ENCODE results near the gene PRKACG.

Gene PRKACG

DNA sequence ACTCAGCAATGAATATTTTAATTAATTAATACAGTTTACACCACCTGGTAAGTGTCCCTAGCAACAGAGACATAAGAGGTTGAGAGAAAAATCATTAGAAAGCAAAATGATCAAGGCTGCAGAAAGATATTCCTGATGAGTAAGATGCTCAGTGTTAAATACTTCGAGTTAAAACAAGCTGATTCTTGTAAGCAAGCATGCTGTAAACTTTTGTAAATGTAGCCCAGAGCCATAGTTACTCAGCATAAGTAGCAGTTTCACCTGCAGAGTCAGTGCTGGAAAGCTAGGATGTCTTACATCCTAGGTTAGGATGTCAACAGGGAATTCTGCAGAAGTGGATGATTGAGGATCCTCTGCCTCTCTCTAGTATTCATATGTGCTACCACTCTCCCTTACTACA is 4.2 kb downstream of the PRKACG start:
- Histone ChIP-seq H4K91ac (ENCODE audit: low read depth, low read length) (no peak overlapping the region), H2BK5ac (ENCODE audit: low read depth, low read length, poor library complexity) (no peak overlapping the region), H3K14ac (ENCODE audit: low read length) (no peak overlapping the region), H4K12ac (ENCODE audit: low read depth, low read length) (no peak overlapping the region), H3K36me3 (ENCODE audit: control insufficient read depth in 1 of 2, insufficient read depth in 2 of 2, low read length in 2 of 2) (no peaks in the 10 kb centered on the region), H3K23ac (ENCODE audit: low read length) (no peak overlapping the region), H3K4ac (ENCODE audit: low read depth, low read length) (no peak overlapping the region), H3K18ac (ENCODE audit: low read length) (no peak overlapping the region), H2AFZ (ENCODE audit: insufficient read depth, low read length, poor library complexity) (no peak overlapping the region), H3K4me2 (ENCODE audit: low read length) (no peak overlapping the region), H3K79me2 (ENCODE audit: control insufficient read depth, insufficient read depth, low read length, poor library complexity) (no peaks in the 10 kb centered on the region), H2AK5ac (ENCODE audit: low read length) (no peak overlapping the region), H3K79me1 (ENCODE audit: low read length) (no peaks in the 10 kb centered on the region), H4K8ac (ENCODE audit: low read depth, low read length) (no peak overlapping the region), H2BK120ac (ENCODE audit: insufficient read depth, low read length, poor library complexity) (no peak overlapping the region), H3K9me3 (ENCODE audit: insufficient read depth, low read depth, low read length) (peaks cover 6% of the 10 kb centered on the region), H3K27ac (ENCODE audit: low read depth, low read length) (no peak overlapping the region), H3K4me1 (ENCODE audit: control insufficient read depth in 1 of 2, insufficient read depth in 2 of 2, low read length in 2 of 2) (no peaks in the 10 kb centered on the region), H3K4me3 (ENCODE audit: low read depth, low read length) (no peak overlapping the region), H3K9ac (ENCODE audit: low read length) (no peak overlapping the region), H2BK12ac (ENCODE audit: low read length) (no peak overlapping the region), H3K27me3 (ENCODE audit: insufficient read depth, low read length) (no peaks in the 10 kb centered on the region)
- no peak for DNase-seq
- WGBS (ENCODE audit: extremely low coverage, insufficient coverage, insufficient read length): no CpG with 5 or more reads among the region's 1 CpG

DNA sequence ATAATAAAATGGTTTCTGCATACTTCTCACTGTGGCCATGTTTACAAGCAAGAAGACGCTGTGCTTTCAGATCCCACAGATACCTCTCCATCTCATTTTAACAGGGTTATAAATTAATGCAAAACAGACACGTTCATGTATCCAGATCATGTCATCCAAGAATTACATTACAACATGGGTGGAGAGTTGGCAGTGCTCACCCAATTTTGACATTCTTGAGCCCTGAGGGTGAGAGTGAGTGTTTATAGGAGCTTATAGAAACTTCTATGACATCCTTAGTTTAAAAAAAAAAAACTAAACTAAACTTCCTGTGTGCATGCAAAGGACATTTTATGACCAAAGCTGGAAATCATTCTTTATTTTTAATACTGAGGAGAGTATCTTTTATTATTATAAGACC is 9.1 kb downstream of the PRKACG start:
- WGBS (ENCODE audit: extremely low coverage, insufficient coverage, insufficient read length): no CpG with 5 or more reads among the region's 2 CpGs
- Histone ChIP-seq H2AFZ (ENCODE audit: insufficient read depth, low read length, poor library complexity) (no peak overlapping the region), H4K91ac (ENCODE audit: low read depth, low read length) (no peak overlapping the region), H3K9me3 (ENCODE audit: insufficient read depth, low read depth, low read length) (no peaks in the 10 kb centered on the region), H3K4me3 (ENCODE audit: low read depth, low read length) (no peak overlapping the region), H2BK12ac (ENCODE audit: low read length) (no peak overlapping the region), H3K79me2 (ENCODE audit: control insufficient read depth, insufficient read depth, low read length, poor library complexity) (no peaks in the 10 kb centered on the region), H3K36me3 (ENCODE audit: control insufficient read depth in 1 of 2, insufficient read depth in 2 of 2, low read length in 2 of 2) (no peaks in the 10 kb centered on the region), H3K4me2 (ENCODE audit: low read length) (no peak overlapping the region), H3K14ac (ENCODE audit: low read length) (no peak overlapping the region), H3K27me3 (ENCODE audit: insufficient read depth, low read length) (no peaks in the 10 kb centered on the region), H3K9ac (ENCODE audit: low read length) (no peak overlapping the region), H4K12ac (ENCODE audit: low read depth, low read length) (no peak overlapping the region), H3K79me1 (ENCODE audit: low read length) (no peaks in the 10 kb centered on the region), H3K18ac (ENCODE audit: low read length) (no peak overlapping the region), H3K23ac (ENCODE audit: low read length) (no peak overlapping the region), H3K4ac (ENCODE audit: low read depth, low read length) (no peak overlapping the region), H4K8ac (ENCODE audit: low read depth, low read length) (no peak overlapping the region), H2BK120ac (ENCODE audit: insufficient read depth, low read length, poor library complexity) (no peak overlapping the region), H2AK5ac (ENCODE audit: low read length) (no peak overlapping the region), H3K27ac (ENCODE audit: low read depth, low read length) (no peak overlapping the region), H3K4me1 (ENCODE audit: control insufficient read depth in 1 of 2, insufficient read depth in 2 of 2, low read length in 2 of 2) (no peaks in the 10 kb centered on the region), H2BK5ac (ENCODE audit: low read depth, low read length, poor library complexity) (no peak overlapping the region)
- no peak for DNase-seq

DNA sequence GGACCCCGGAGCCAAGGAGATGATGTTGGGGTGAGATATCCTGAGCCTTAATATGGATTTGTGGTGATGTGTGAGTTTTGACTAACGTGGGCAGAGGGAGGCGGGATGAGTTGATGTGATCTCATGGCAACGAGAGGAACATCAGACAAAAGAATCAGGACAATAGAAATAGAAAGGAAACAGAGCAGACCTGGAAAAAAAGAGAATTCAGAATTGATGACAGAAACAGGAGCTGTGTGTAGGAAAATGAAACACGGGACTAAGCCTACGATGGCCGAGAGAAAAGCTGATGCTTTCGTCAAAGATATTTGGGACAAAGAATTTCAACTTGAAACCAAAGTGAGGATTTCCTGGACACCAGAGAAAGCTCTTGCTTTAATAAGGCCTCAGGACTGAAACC is 10.9 kb downstream of the PRKACG start:
- H4K8ac ChIP-seq (ENCODE audit: low read depth, low read length): no peak overlapping the region
- H3K27me3 ChIP-seq (ENCODE audit: insufficient read depth, low read length): no peaks in the 10 kb centered on the region
- no peak overlapping the region for H2BK12ac ChIP-seq (ENCODE audit: low read length)
- no peak overlapping the region for H2BK120ac ChIP-seq (ENCODE audit: insufficient read depth, low read length, poor library complexity)
- no peak overlapping the region for H3K4ac ChIP-seq (ENCODE audit: low read depth, low read length)
- no peaks in the 10 kb centered on the region for H3K4me1 ChIP-seq (ENCODE audit: control insufficient read depth in 1 of 2, insufficient read depth in 2 of 2, low read length in 2 of 2)
- H4K91ac ChIP-seq (ENCODE audit: low read depth, low read length): no peak overlapping the region
- H2BK5ac ChIP-seq (ENCODE audit: low read depth, low read length, poor library complexity): no peak overlapping the region
- no peak overlapping the region for H4K12ac ChIP-seq (ENCODE audit: low read depth, low read length)
- H3K18ac ChIP-seq (ENCODE audit: low read length): no peak overlapping the region
- no peak overlapping the region for H3K4me2 ChIP-seq (ENCODE audit: low read length)
- H3K36me3 ChIP-seq (ENCODE audit: control insufficient read depth in 1 of 2, insufficient read depth in 2 of 2, low read length in 2 of 2): no peaks in the 10 kb centered on the region
- H3K9me3 ChIP-seq (ENCODE audit: insufficient read depth, low read depth, low read length): no peaks in the 10 kb centered on the region
- no peak overlapping the region for H3K9ac ChIP-seq (ENCODE audit: low read length)
- no peak overlapping the region for H3K14ac ChIP-seq (ENCODE audit: low read length)
- no peak overlapping the region for H3K4me3 ChIP-seq (ENCODE audit: low read depth, low read length)
- no peak overlapping the region for H2AK5ac ChIP-seq (ENCODE audit: low read length)
- DNase-seq: no peak
- no peak overlapping the region for H3K27ac ChIP-seq (ENCODE audit: low read depth, low read length)
- H3K79me1 ChIP-seq (ENCODE audit: low read length): no peaks in the 10 kb centered on the region
- H3K79me2 ChIP-seq (ENCODE audit: control insufficient read depth, insufficient read depth, low read length, poor library complexity): no peaks in the 10 kb centered on the region
- WGBS (ENCODE audit: extremely low coverage, insufficient coverage, insufficient read length): no CpG with 5 or more reads among the region's 8 CpGs
- H3K23ac ChIP-seq (ENCODE audit: low read length): no peak overlapping the region
- no peak overlapping the region for H2AFZ ChIP-seq (ENCODE audit: insufficient read depth, low read length, poor library complexity)

GRCh38 chr9:69001921-69002320 is 12.0 kb downstream of the PRKACG start:
- no peaks in the 10 kb centered on the region for H3K27me3 ChIP-seq (ENCODE audit: insufficient read depth, low read length)
- H3K18ac ChIP-seq (ENCODE audit: low read length): no peak overlapping the region
- WGBS (ENCODE audit: extremely low coverage, insufficient coverage, insufficient read length): no CpG with 5 or more reads among the region's 8 CpGs
- no peaks in the 10 kb centered on the region for H3K4me1 ChIP-seq (ENCODE audit: control insufficient read depth in 1 of 2, insufficient read depth in 2 of 2, low read length in 2 of 2)
- no peak overlapping the region for H4K8ac ChIP-seq (ENCODE audit: low read depth, low read length)
- no peak overlapping the region for H2BK12ac ChIP-seq (ENCODE audit: low read length)
- no peak overlapping the region for H2AFZ ChIP-seq (ENCODE audit: insufficient read depth, low read length, poor library complexity)
- no peaks in the 10 kb centered on the region for H3K79me1 ChIP-seq (ENCODE audit: low read length)
- H3K4me2 ChIP-seq (ENCODE audit: low read length): no peak overlapping the region
- DNase-seq: no peak
- H2BK120ac ChIP-seq (ENCODE audit: insufficient read depth, low read length, poor library complexity): no peak overlapping the region
- no peak overlapping the region for H2BK5ac ChIP-seq (ENCODE audit: low read depth, low read length, poor library complexity)
- H3K9ac ChIP-seq (ENCODE audit: low read length): no peak overlapping the region
- H3K4me3 ChIP-seq (ENCODE audit: low read depth, low read length): no peak overlapping the region
- H3K23ac ChIP-seq (ENCODE audit: low read length): no peak overlapping the region
- no peaks in the 10 kb centered on the region for H3K9me3 ChIP-seq (ENCODE audit: insufficient read depth, low read depth, low read length)
- H3K36me3 ChIP-seq (ENCODE audit: control insufficient read depth in 1 of 2, insufficient read depth in 2 of 2, low read length in 2 of 2): no peaks in the 10 kb centered on the region
- no peak overlapping the region for H3K4ac ChIP-seq (ENCODE audit: low read depth, low read length)
- H2AK5ac ChIP-seq (ENCODE audit: low read length): no peak overlapping the region
- H4K12ac ChIP-seq (ENCODE audit: low read depth, low read length): no peak overlapping the region
- no peaks in the 10 kb centered on the region for H3K79me2 ChIP-seq (ENCODE audit: control insufficient read depth, insufficient read depth, low read length, poor library complexity)
- no peak overlapping the region for H3K14ac ChIP-seq (ENCODE audit: low read length)
- H4K91ac ChIP-seq (ENCODE audit: low read depth, low read length): no peak overlapping the region
- H3K27ac ChIP-seq (ENCODE audit: low read depth, low read length): no peak overlapping the region

All from trophoblast cell (in vitro differentiated cells and primary cell).